HCT116 (cell line): ENCODE results near the gene HAT1. TPM values are rescaled to one million over a fixed set of nuclear protein-coding genes. Genes with fewer than 3 reads are reported as not detected.

Experiments used
- ATAC-seq: fragments of 200-7000 bp; cut with Tn5 transposase; 2 replicates; pipeline ENCODE4 v1.9.1; 2020; ENCODE audit warnings: mild to moderate bottlenecking, moderate library complexity
- BruUV-seq: library from RNA; stranded (reverse); fragments of 400-500 nt; replicated peaks from 2 replicates; lab custom pipeline; 2021; lab: Mats Ljungman, UMichigan
- CTCF ChIA-PET: fragments of 300-600 bp; sonication (Branson Sonifier 250); formaldehyde crosslinking; loops from one replicate; lab custom pipeline; 2021; ENCODE audit warnings: antibody characterized with exemption; lab: Charles Lee
- POLR2A ChIA-PET: fragments of 300-600, 350-600 bp; sonication (Branson Sonifier 250); formaldehyde crosslinking; loops from one replicate; lab custom pipeline; 2021; ENCODE audit warnings: antibody characterized with exemption; lab: Charles Lee
- RAD21 ChIA-PET, 2 experiments: fragments of 300-600 bp; sonication (Branson Sonifier 250); formaldehyde crosslinking; loops; one replicate each; lab custom pipeline; 2023; ENCODE audit warnings: low total read pairs in 2 of 2; ENCODE audit not compliant: uncharacterized antibody in 2 of 2, unreplicated experiment in 2 of 2, low non-redundant PET in 1 of 2; lab: Charles Lee
- DNase-seq: peaks from one replicate; pipeline ENCODE4 v3.0.0-alpha.2; 2010; ENCODE audit warnings: low read depth, low spot score
- H2AFZ ChIP-seq: fragments of 200-600 bp; shearing (Covaris generic), sonication (generic); 2 replicates; pipeline ENCODE4 v1.6.1; 2017; ENCODE audit warnings: low read depth, mixed run types, mixed read lengths, antibody characterized with exemption, low read length; ENCODE audit not compliant: poor library complexity, severe bottlenecking
- H3K27ac ChIP-seq: 2 replicates; pipeline ENCODE4 v1.5.1; 2012; ENCODE audit warnings: low read depth, low read length
- H3K27me3 ChIP-seq: fragments of 200-600 bp; sonication (generic); 2 replicates; pipeline ENCODE4 v1.6.1; 2016; ENCODE audit warnings: mixed run types, low read length, mixed read lengths; ENCODE audit not compliant: insufficient read depth
- H3K36me3 ChIP-seq, 2 experiments: fragments of 200-500 bp in 1 of 2; fragments of 200-600 bp in 1 of 2; sonication (Bioruptor generic) in 1 of 2; sonication (generic) in 1 of 2; 2 replicates each; pipeline versions ENCODE4 v1.5.1 to v1.6.1; 2014 to 2016; ENCODE audit warnings: low read length in 2 of 2, inconsistent platforms in 1 of 2, mixed read lengths in 1 of 2, mixed run types in 1 of 2; ENCODE audit not compliant: insufficient read depth in 2 of 2, control insufficient read depth in 1 of 2
- H3K4me1 ChIP-seq, 2 experiments: fragments of 200-600 bp in 1 of 2; sonication (generic) in 1 of 2; 2 replicates each; pipeline versions ENCODE4 v1.5.1 to v1.6.1; 2012 to 2017; ENCODE audit warnings: low read length in 2 of 2, inconsistent platforms in 1 of 2, mild to moderate bottlenecking in 1 of 2, mixed read lengths in 1 of 2, mixed run types in 1 of 2, moderate library complexity in 1 of 2; ENCODE audit not compliant: insufficient read depth in 2 of 2, control insufficient read depth in 1 of 2
- H3K4me2 ChIP-seq: fragments of 200-600 bp; sonication (generic); 2 replicates; pipeline ENCODE4 v1.6.1; 2017; ENCODE audit warnings: mixed run types, low read length, mixed read lengths
- H3K4me3 ChIP-seq, 2 experiments: fragments of 200-600 bp in 1 of 2; sonication (generic) in 1 of 2; replicated peaks in 1 of 2; 2 replicates each; pipeline ENCODE4 v1.5.1; 2011 to 2016; ENCODE audit warnings: low read length in 2 of 2, control low read depth in 1 of 2, low read depth in 1 of 2, mild to moderate bottlenecking in 1 of 2, mixed read lengths in 1 of 2, mixed run types in 1 of 2
- H3K79me2 ChIP-seq: fragments of 200-600 bp; sonication (generic); 2 replicates; pipeline ENCODE4 v1.6.1; 2017; ENCODE audit warnings: mild to moderate bottlenecking, mixed run types, low read length, moderate library complexity, mixed read lengths; ENCODE audit not compliant: insufficient read depth
- H3K9ac ChIP-seq: fragments of 200-600 bp; sonication (generic); 2 replicates; pipeline ENCODE4 v1.6.1; 2016; ENCODE audit warnings: low read length, mixed read lengths
- H3K9me2 ChIP-seq: fragments of 200-600 bp; sonication (generic), shearing (Covaris generic); 2 replicates; pipeline ENCODE4 v1.6.1; 2017; ENCODE audit warnings: mixed run types, mild to moderate bottlenecking, moderate library complexity; ENCODE audit not compliant: insufficient read depth
- H3K9me3 ChIP-seq, 2 experiments: fragments of 200-500 bp in 1 of 2; fragments of 200-600 bp in 1 of 2; sonication (Bioruptor generic) in 1 of 2; sonication (generic) in 1 of 2; 2 replicates each; pipeline ENCODE4 v1.6.1; 2014 to 2017; ENCODE audit warnings: low read length in 2 of 2, mixed read lengths in 2 of 2, inconsistent platforms in 1 of 2, low read depth in 1 of 2, mild to moderate bottlenecking in 1 of 2, mixed run types in 1 of 2, moderate library complexity in 1 of 2; ENCODE audit not compliant: control insufficient read depth in 1 of 2, insufficient read depth in 1 of 2
- H4K20me1 ChIP-seq: fragments of 200-600 bp; sonication (generic), shearing (Covaris generic); 2 replicates; pipeline ENCODE4 v1.6.1; 2017; ENCODE audit warnings: mixed run types, mild to moderate bottlenecking, moderate library complexity; ENCODE audit not compliant: insufficient read depth
- RAD21 ChIP-seq: IDR thresholded peaks from 2 replicates; pipeline ENCODE4 v1.6.1; 2012; ENCODE audit warnings: low read depth, mild to moderate bottlenecking
- REST ChIP-seq: IDR thresholded peaks from 2 replicates; pipeline ENCODE4 v1.6.1; 2012; ENCODE audit warnings: low read depth
- YY1 ChIP-seq: IDR thresholded peaks from 2 replicates; pipeline ENCODE4 v1.6.1; 2011; ENCODE audit warnings: low read length, low read depth, moderate library complexity, mild to moderate bottlenecking; ENCODE audit not compliant: insufficient replicate concordance; ENCODE audit errors: extremely low read depth
- intact Hi-C: fragments of 100-400 bp; cut with micrococcal nuclease; formaldehyde crosslinking; loops from 2 replicates; pipeline ENCODE4 v1.10.0; 2022
- total RNA-seq: library from RNA; stranded (reverse); gene quantifications from one replicate; pipeline ENCODE4 v1.2.1, GENCODE V29; 2021; ENCODE audit not compliant: unreplicated experiment

Gene HAT1
- total RNA-seq, 1 experiment from 2014 or later = 72.6 TPM

- TF ChIP-seq RAD21 (no peak), REST (no peak)
Observed at GRCh38 chr2:172000696-172001361, 78.6 kb downstream of the HAT1 start (continued).

DNA sequence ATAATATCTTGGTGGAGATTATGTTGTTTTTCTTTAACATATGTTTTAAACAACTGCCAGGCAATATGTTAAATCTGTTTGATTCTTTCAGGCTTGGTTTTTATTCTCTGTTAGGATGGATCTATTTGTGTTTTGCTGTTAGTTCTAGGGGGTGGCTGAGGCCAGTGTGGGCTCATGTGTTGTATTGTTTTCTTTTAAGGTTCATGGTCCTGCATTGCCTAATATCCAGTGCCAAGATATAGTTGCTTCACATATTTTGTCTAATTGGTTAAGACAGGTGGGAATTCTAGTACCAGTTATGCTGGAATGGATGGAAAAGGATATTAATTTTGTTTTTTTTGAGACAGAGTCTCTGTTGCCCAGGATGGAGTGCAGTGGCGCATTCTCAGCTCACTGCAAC is 85.1 kb downstream of the HAT1 start:
- H3K4me1 ChIP-seq = peaks cover 9 to 24% of the 10 kb centered on the region in 2 experiments
- ChIA-PET CTCF (no interaction called here), RAD21 (no interaction called here), POLR2A (no interaction called here)
- no peak overlapping the region for H3K4me2 ChIP-seq
- no peak overlapping the region for H3K9ac ChIP-seq
- BruUV-seq = no TSS peak
- no peaks in the 10 kb centered on the region for H3K36me3 ChIP-seq
- peaks cover 7% of the 10 kb centered on the region for H3K79me2 ChIP-seq
- no peak overlapping the region for H2AFZ ChIP-seq
- no peak overlapping the region for H3K27ac ChIP-seq
- no peaks in the 10 kb centered on the region for H3K9me2 ChIP-seq
- TF ChIP-seq YY1 = no peak
- TF ChIP-seq, all 23 proteins: peak for 0
- intact Hi-C loops = no loop called here
- DNase-seq (no peak), ATAC-seq (no peak)
- H4K20me1 ChIP-seq = no peaks in the 10 kb centered on the region
- no peak overlapping the region for H3K4me3 ChIP-seq
- no peaks in the 10 kb centered on the region for H3K27me3 ChIP-seq
- no peaks in the 10 kb centered on the region for H3K9me3 ChIP-seq
